ENCODE data around the gene BDP1.
"Not testable (repeated sequence)": the region's sequence is repeated elsewhere in the genome, so short reads cannot be mapped to it uniquely, and the experiment has no call there.

GRCh38 chr5:71445523-71446152 is 9.8 kb upstream of the BDP1 start:
- TF ChIP-seq, protein P1, sequence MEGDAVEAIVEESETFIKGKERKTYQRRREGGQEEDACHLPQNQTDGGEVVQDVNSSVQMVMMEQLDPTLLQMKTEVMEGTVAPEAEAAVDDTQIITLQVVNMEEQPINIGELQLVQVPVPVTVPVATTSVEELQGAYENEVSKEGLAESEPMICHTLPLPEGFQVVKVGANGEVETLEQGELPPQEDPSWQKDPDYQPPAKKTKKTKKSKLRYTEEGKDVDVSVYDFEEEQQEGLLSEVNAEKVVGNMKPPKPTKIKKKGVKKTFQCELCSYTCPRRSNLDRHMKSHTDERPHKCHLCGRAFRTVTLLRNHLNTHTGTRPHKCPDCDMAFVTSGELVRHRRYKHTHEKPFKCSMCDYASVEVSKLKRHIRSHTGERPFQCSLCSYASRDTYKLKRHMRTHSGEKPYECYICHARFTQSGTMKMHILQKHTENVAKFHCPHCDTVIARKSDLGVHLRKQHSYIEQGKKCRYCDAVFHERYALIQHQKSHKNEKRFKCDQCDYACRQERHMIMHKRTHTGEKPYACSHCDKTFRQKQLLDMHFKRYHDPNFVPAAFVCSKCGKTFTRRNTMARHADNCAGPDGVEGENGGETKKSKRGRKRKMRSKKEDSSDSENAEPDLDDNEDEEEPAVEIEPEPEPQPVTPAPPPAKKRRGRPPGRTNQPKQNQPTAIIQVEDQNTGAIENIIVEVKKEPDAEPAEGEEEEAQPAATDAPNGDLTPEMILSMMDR (IDR thresholded peaks at IDR 0.05): not testable (repeated sequence)
- TF ChIP-seq JUN (IDR thresholded peaks at IDR 0.05); POLR2A (IDR thresholded peaks at IDR 0.05; ENCODE audit: low read length); MAX (IDR thresholded peaks at IDR 0.05); HDAC2 (IDR thresholded peaks at IDR 0.05); PHF8 (IDR thresholded peaks at IDR 0.05; ENCODE audit: borderline replicate concordance, low read depth); EP300 (IDR thresholded peaks at IDR 0.05); FOSL2 (IDR thresholded peaks at IDR 0.05); FOSL2 (CRISPR knock-in tag; IDR thresholded peaks at IDR 0.05); TFCP2L1 (CRISPR knock-in tag; IDR thresholded peaks at IDR 0.05): not testable (repeated sequence)
- TF ChIP-seq, protein P2, sequence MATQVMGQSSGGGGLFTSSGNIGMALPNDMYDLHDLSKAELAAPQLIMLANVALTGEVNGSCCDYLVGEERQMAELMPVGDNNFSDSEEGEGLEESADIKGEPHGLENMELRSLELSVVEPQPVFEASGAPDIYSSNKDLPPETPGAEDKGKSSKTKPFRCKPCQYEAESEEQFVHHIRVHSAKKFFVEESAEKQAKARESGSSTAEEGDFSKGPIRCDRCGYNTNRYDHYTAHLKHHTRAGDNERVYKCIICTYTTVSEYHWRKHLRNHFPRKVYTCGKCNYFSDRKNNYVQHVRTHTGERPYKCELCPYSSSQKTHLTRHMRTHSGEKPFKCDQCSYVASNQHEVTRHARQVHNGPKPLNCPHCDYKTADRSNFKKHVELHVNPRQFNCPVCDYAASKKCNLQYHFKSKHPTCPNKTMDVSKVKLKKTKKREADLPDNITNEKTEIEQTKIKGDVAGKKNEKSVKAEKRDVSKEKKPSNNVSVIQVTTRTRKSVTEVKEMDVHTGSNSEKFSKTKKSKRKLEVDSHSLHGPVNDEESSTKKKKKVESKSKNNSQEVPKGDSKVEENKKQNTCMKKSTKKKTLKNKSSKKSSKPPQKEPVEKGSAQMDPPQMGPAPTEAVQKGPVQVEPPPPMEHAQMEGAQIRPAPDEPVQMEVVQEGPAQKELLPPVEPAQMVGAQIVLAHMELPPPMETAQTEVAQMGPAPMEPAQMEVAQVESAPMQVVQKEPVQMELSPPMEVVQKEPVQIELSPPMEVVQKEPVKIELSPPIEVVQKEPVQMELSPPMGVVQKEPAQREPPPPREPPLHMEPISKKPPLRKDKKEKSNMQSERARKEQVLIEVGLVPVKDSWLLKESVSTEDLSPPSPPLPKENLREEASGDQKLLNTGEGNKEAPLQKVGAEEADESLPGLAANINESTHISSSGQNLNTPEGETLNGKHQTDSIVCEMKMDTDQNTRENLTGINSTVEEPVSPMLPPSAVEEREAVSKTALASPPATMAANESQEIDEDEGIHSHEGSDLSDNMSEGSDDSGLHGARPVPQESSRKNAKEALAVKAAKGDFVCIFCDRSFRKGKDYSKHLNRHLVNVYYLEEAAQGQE (IDR thresholded peaks at IDR 0.05): not testable (repeated sequence)
- peak; percentile 48; the same call in 1 of the 2 replicates for TF ChIP-seq RNF2 (IDR thresholded peaks at IDR 0.05; ENCODE audit: borderline replicate concordance, low read depth)

Data from A549 (cell line).